WTC11 (cell line): ENCODE results near the gene CCND3. TPM values are rescaled to one million over a fixed set of nuclear protein-coding genes. Genes with fewer than 3 reads are reported as not detected.
A peak's percentile ranks its signal among the peaks of the same experiment; 100 is the strongest.

Experiments
- ATAC-seq: fragments of 200-7000 bp; cut with Tn5 transposase; 2 replicates; pipeline ENCODE4 v1.10.0; 2021; ENCODE audit warnings: mild to moderate bottlenecking, moderate library complexity
- CTCF ChIA-PET: fragments of 300-600 bp; sonication (Branson Sonifier 250); formaldehyde crosslinking; loops from one replicate; lab custom pipeline; 2021; ENCODE audit warnings: antibody characterized with exemption; lab: Charles Lee
- POLR2A ChIA-PET: fragments of 350-600 bp; sonication (Branson Sonifier 250); formaldehyde crosslinking; loops from one replicate; lab custom pipeline; 2021; ENCODE audit warnings: antibody characterized with exemption; lab: Charles Lee
- DNase-seq: peaks from one replicate; pipeline ENCODE4 v3.0.0; 2021; ENCODE audit warnings: low spot score
- H3K27ac Mint-ChIP-seq: 2 replicates; pipeline ENCODE4 v1.8.0; 2021; ENCODE audit warnings: mixed read lengths
- H3K27me3 Mint-ChIP-seq: 2 replicates; pipeline ENCODE4 v1.8.0; 2021; ENCODE audit warnings: low read depth, mild to moderate bottlenecking, moderate library complexity, mixed read lengths
- H3K36me3 Mint-ChIP-seq: 2 replicates; pipeline ENCODE4 v1.8.0; 2021; ENCODE audit warnings: mixed read lengths
- H3K4me1 Mint-ChIP-seq: 2 replicates; pipeline ENCODE4 v1.8.0; 2022; ENCODE audit warnings: mixed read lengths
- H3K4me3 Mint-ChIP-seq: 2 replicates; pipeline ENCODE4 v1.8.0; 2021; ENCODE audit warnings: mild to moderate bottlenecking, moderate library complexity, mixed read lengths
- H3K9me3 Mint-ChIP-seq: 2 replicates; pipeline ENCODE4 v1.8.0; 2021; ENCODE audit warnings: mixed read lengths
- AR ChIP-seq: fragments of 250-450 bp; sonication (Bioruptor Pico); IDR thresholded peaks from 2 replicates; pipeline ENCODE4 v1.9.0; 2021; ENCODE audit warnings: mild to moderate bottlenecking
- CREM ChIP-seq: sonication (generic); formaldehyde crosslinking; IDR thresholded peaks from 2 replicates; pipeline ENCODE4 v1.8.1; 2022; ENCODE audit warnings: mild to moderate bottlenecking, missing genetic modification reagents, moderate library complexity
- ESRRA ChIP-seq: sonication (generic); formaldehyde crosslinking; IDR thresholded peaks from 2 replicates; pipeline ENCODE4 v1.8.1; 2022; ENCODE audit warnings: mild to moderate bottlenecking, missing genetic modification reagents, borderline replicate concordance
- GABPB1 ChIP-seq: sonication (generic); formaldehyde crosslinking; IDR thresholded peaks from 2 replicates; pipeline ENCODE4 v1.8.1; 2023; ENCODE audit warnings: mild to moderate bottlenecking, missing genetic modification reagents
- NFE2L1 ChIP-seq: sonication (generic); formaldehyde crosslinking; IDR thresholded peaks from 2 replicates; pipeline ENCODE4 v1.8.1; 2023; ENCODE audit warnings: missing genetic modification reagents
- NR1H2 ChIP-seq: sonication (generic); formaldehyde crosslinking; IDR thresholded peaks from 2 replicates; pipeline ENCODE4 v1.9.0; 2021; ENCODE audit warnings: mild to moderate bottlenecking, moderate library complexity, missing genetic modification reagents
- SMAD3 ChIP-seq: sonication (generic); formaldehyde crosslinking; IDR thresholded peaks from 2 replicates; pipeline ENCODE4 v1.8.0; 2022; ENCODE audit warnings: missing genetic modification reagents, mild to moderate bottlenecking, borderline replicate concordance
- TEAD1 ChIP-seq: sonication (generic); formaldehyde crosslinking; IDR thresholded peaks from 2 replicates; pipeline ENCODE4 v1.8.0; 2022; ENCODE audit warnings: mild to moderate bottlenecking, missing genetic modification reagents
- ZNF121 ChIP-seq: sonication (generic); formaldehyde crosslinking; IDR thresholded peaks from 2 replicates; pipeline ENCODE4 v1.8.0; 2023; ENCODE audit warnings: missing genetic modification reagents
- ZNF396 ChIP-seq: fragments of 250-450 bp; sonication (Bioruptor Pico); IDR thresholded peaks from 2 replicates; pipeline ENCODE4 v1.8.0; 2021; ENCODE audit warnings: mild to moderate bottlenecking, moderate library complexity, borderline replicate concordance
- ZNF416 ChIP-seq: fragments of 250-450 bp; sonication (Bioruptor Pico); IDR thresholded peaks from 2 replicates; pipeline ENCODE4 v1.9.0; 2021; ENCODE audit warnings: mild to moderate bottlenecking, inconsistent platforms
- total RNA-seq: library from RNA; stranded (reverse); gene quantifications from 3 replicates; pipeline ENCODE4 v1.2.3, GENCODE V29; 2021
- TF ChIP-seq, protein P1 (sequence below): fragments of 250-450 bp; sonication (Bioruptor Pico); conservative IDR thresholded peaks from 2 replicates; pipeline ENCODE4 v1.9.0; 2021; ENCODE audit warnings: mild to moderate bottlenecking
- TF ChIP-seq, protein P2 (sequence below): fragments of 250-450 bp; sonication (Bioruptor Pico); IDR thresholded peaks from 2 replicates; pipeline ENCODE4 v1.9.0; 2021; ENCODE audit warnings: mild to moderate bottlenecking, borderline replicate concordance
- TF ChIP-seq, protein P3 (sequence below): fragments of 250-450 bp; sonication (Bioruptor Pico); IDR thresholded peaks from 2 replicates; pipeline ENCODE4 v1.8.0; 2021; ENCODE audit warnings: mild to moderate bottlenecking
- TF ChIP-seq, protein P4 (sequence below): sonication (generic); formaldehyde crosslinking; IDR thresholded peaks from 2 replicates; pipeline ENCODE4 v1.8.1; 2023; ENCODE audit warnings: mild to moderate bottlenecking, missing genetic modification reagents

CCND3 gene
- total RNA-seq, 1 experiment from 2014 or later = 33.6 TPM

DNA sequence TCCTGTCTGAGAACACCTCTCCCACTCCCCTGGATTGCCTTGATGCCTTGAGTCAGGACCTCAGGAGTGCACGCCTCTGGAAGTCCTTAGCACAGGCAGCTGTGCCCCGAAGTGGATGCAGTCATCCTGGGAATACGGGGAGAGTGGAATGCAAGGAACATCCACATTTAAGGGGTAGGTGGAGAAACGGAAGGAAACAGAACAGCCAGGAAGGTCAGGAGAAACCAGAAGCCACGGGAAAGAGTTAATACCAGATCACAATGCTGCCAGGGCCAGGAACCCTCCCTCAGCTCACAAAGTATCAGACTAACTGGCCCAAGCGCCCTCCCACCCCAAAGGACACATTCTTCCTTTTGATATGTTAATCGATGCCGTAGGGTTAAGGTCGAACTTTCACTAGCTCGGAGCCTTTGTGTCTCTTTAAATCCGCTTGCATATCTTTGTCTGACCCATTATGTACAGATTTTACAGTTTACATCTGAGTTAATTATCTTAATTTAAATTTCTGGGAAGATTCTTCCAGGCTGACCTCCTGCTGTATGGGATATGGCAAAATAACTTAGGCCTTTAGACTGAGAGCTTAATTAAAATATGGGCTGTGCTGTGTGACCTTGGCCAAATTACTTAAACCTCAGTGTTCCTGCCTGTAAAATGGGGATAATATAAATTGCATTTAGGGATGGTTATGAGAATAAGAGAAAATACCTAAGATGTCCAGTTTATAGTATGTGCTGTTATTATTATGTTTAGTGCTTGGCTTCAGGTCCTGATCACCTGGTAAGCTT is 24.0 kb upstream of the CCND3 start (continued):
- TF ChIP-seq, protein P1, sequence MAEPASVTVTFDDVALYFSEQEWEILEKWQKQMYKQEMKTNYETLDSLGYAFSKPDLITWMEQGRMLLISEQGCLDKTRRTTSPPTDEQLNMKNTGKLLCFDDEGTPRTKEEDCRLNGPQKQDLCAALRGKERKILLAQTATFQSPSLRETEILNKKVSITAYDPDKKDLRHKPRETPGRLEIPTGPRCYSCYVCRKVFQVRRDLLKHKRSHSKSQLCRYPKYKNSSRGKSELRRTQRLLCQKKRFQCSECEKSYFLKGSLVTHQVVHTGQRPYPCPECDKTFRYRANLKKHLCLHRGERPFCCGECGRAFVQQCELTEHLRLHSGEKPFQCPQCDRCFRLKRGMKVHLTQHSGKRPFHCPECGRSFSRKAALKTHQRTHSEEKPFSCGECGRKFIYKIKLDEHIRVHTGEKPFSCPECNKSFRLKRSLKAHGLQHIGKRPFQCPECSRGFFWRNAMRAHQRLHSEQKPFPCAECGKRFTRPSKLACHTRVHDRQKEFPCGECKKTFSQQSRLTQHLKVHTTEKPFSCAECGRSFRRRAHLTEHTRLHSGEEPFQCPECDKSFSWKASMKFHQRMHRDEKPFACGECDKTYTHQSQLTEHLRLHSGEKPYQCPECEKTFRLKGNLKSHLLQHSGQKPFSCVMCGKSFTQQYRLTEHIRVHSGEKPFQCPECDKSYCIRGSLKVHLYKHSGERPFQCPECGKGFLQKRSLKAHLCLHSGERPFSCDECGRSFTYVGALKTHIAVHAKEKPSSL (CRISPR knock-in tag) = peak; percentile 77; the same call in 1 of the 2 replicates
- TF ChIP-seq ZNF121 (CRISPR knock-in tag) (peak; percentile 95; the same call in 1 of the 2 replicates), CREM (CRISPR knock-in tag) (no peak), ESRRA (CRISPR knock-in tag) (peak; percentile 95; the same call in 1 of the 2 replicates), ZNF396 (peak; percentile 83), ZNF416 (CRISPR knock-in tag) (peak; percentile 76; the same call in 1 of the 2 replicates), AR (no peak; the same call in 1 of the 2 replicates), TEAD1 (peak; percentile 92), NR1H2 (CRISPR knock-in tag) (no peak)
- TF ChIP-seq, protein P2, sequence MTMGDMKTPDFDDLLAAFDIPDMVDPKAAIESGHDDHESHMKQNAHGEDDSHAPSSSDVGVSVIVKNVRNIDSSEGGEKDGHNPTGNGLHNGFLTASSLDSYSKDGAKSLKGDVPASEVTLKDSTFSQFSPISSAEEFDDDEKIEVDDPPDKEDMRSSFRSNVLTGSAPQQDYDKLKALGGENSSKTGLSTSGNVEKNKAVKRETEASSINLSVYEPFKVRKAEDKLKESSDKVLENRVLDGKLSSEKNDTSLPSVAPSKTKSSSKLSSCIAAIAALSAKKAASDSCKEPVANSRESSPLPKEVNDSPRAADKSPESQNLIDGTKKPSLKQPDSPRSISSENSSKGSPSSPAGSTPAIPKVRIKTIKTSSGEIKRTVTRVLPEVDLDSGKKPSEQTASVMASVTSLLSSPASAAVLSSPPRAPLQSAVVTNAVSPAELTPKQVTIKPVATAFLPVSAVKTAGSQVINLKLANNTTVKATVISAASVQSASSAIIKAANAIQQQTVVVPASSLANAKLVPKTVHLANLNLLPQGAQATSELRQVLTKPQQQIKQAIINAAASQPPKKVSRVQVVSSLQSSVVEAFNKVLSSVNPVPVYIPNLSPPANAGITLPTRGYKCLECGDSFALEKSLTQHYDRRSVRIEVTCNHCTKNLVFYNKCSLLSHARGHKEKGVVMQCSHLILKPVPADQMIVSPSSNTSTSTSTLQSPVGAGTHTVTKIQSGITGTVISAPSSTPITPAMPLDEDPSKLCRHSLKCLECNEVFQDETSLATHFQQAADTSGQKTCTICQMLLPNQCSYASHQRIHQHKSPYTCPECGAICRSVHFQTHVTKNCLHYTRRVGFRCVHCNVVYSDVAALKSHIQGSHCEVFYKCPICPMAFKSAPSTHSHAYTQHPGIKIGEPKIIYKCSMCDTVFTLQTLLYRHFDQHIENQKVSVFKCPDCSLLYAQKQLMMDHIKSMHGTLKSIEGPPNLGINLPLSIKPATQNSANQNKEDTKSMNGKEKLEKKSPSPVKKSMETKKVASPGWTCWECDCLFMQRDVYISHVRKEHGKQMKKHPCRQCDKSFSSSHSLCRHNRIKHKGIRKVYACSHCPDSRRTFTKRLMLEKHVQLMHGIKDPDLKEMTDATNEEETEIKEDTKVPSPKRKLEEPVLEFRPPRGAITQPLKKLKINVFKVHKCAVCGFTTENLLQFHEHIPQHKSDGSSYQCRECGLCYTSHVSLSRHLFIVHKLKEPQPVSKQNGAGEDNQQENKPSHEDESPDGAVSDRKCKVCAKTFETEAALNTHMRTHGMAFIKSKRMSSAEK (CRISPR knock-in tag) = no peak
- TF ChIP-seq, protein P3, sequence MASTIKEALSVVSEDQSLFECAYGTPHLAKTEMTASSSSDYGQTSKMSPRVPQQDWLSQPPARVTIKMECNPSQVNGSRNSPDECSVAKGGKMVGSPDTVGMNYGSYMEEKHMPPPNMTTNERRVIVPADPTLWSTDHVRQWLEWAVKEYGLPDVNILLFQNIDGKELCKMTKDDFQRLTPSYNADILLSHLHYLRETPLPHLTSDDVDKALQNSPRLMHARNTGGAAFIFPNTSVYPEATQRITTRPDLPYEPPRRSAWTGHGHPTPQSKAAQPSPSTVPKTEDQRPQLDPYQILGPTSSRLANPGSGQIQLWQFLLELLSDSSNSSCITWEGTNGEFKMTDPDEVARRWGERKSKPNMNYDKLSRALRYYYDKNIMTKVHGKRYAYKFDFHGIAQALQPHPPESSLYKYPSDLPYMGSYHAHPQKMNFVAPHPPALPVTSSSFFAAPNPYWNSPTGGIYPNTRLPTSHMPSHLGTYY (CRISPR knock-in tag) = peak; percentile 55; the same call in 1 of the 2 replicates

DNA sequence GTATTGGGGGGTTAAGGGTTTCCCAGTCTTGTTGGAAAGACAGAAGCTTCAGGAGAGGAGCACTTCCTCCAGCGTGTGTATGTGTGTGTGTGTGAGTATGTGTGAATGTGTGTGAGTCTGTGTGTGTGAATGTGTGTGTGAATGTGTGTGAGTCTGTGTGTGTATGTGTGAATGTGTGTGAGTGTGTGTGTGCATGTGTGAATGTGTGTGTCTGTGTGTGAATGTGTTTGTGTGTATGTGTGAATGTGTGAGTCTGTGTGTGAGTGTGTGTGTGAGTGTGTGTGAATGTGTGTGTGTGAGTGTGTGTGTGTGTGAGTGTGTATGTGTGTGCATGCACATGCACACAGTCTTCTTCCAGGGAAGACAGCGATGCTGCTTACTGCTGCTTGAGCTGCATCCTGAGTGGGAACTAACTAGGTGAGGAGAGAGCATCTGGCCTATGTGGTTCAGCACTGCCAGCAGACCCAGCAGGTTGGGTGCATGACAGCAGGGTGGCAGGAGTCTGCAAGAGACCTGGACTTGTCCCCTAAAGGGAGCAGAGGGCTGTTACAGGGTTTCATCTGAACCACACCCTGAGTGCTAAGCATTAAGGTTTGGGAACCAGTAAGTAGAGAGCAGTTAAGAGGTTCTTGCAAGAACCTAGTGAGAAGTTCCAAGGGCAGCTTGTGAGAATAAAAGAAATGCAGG is 22.7 kb upstream of the CCND3 start:
- no peaks in the 10 kb centered on the region; the same call in 1 of the 2 replicates for H3K27me3 Mint-ChIP-seq
- H3K9me3 Mint-ChIP-seq = peaks cover 4% of the 10 kb centered on the region; the same call in 1 of the 2 replicates
- no peak overlapping the region; the same call in 1 of the 2 replicates for H3K4me3 Mint-ChIP-seq
- TF ChIP-seq, protein P4, sequence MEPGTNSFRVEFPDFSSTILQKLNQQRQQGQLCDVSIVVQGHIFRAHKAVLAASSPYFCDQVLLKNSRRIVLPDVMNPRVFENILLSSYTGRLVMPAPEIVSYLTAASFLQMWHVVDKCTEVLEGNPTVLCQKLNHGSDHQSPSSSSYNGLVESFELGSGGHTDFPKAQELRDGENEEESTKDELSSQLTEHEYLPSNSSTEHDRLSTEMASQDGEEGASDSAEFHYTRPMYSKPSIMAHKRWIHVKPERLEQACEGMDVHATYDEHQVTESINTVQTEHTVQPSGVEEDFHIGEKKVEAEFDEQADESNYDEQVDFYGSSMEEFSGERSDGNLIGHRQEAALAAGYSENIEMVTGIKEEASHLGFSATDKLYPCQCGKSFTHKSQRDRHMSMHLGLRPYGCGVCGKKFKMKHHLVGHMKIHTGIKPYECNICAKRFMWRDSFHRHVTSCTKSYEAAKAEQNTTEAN (CRISPR knock-in tag) = peak; percentile 100
- TF ChIP-seq SMAD3 (CRISPR knock-in tag) (no peak), NFE2L1 (peak; percentile 13; the same call in 1 of the 2 replicates), ZNF396 (no peak), GABPB1 (no peak)
- H3K27ac Mint-ChIP-seq = peak overlapping the region; percentile 84
- no peak for ATAC-seq
- H3K4me1 Mint-ChIP-seq = peaks cover 51% of the 10 kb centered on the region
- ChIA-PET POLR2A (interaction anchor here (2.0 to 2.1 kb wide), 2 partner anchors 23 to 25 kb away, joined by 7 to 9 read pairs; partner anchors contain the start of gene CCND3), CTCF (interaction anchor here (0.6 to 4.1 kb wide), 8 partner anchors 24 to 178 kb away, joined by 3 to 38 read pairs (median 10); partner anchors contain the start of genes BYSL, CCND3, MED20 and TOMM6)
- no peaks in the 10 kb centered on the region for H3K36me3 Mint-ChIP-seq
- DNase-seq = no peak
